Stimulated activated naive CD8-positive, alpha-beta T cell treated with anti-CD3 and anti-CD28 coated beads, Interleukin-15, amount 100 ng/mL, for 72 hours (primary cell): ENCODE results near the gene CCNY.
"Not testable (repeated sequence)": the region's sequence is repeated elsewhere in the genome, so short reads cannot be mapped to it uniquely, and the experiment has no call there.

Experiments used
- ATAC-seq: fragments of 150-1000 bp; cut with Tn5 transposase; 2 replicates; pipeline ENCODE4 v1.10.0; 2021; ENCODE audit warnings: mild to moderate bottlenecking, moderate library complexity
- DNase-seq, 2 donors: peaks; one replicate each; pipeline ENCODE4 v3.0.0; 2021 to 2022
- H3K27ac Mint-ChIP-seq, 2 donors: one replicate each; pipeline ENCODE4 v1.8.0; 2022; ENCODE audit warnings: mild to moderate bottlenecking in 2 of 2, mixed read lengths in 2 of 2, moderate library complexity in 2 of 2
- H3K27me3 Mint-ChIP-seq: one replicate; pipeline ENCODE4 v1.8.0; 2022; ENCODE audit warnings: mixed read lengths
- H3K4me1 Mint-ChIP-seq: one replicate; pipeline ENCODE4 v1.8.0; 2022; ENCODE audit warnings: mild to moderate bottlenecking, mixed read lengths
- H3K4me3 Mint-ChIP-seq, 2 donors: one replicate each; pipeline ENCODE4 v1.8.0; 2022; ENCODE audit warnings: mild to moderate bottlenecking in 2 of 2, mixed read lengths in 2 of 2, moderate library complexity in 1 of 2
- H3K9me3 Mint-ChIP-seq, 2 donors: one replicate each; pipeline ENCODE4 v1.8.0; 2022; ENCODE audit warnings: mixed read lengths in 2 of 2

The CCNY gene

GRCh38 chr10:35495521-35496119 is 159.3 kb downstream of the CCNY start:
- peaks cover 55% of the 10 kb centered on the region for H3K4me1 Mint-ChIP-seq

GRCh38 chr10:35497909-35498308 is 161.6 kb downstream of the CCNY start:
- DNase-seq (no peak), ATAC-seq (no peak)
- no peak overlapping the region for H3K4me3 Mint-ChIP-seq
- H3K27me3 Mint-ChIP-seq, result no peaks in the 10 kb centered on the region
- H3K27ac Mint-ChIP-seq, result peak overlapping the region in 1 of 2 donors; percentile 83
- peaks cover 37% of the 10 kb centered on the region for H3K4me1 Mint-ChIP-seq
- H3K9me3 Mint-ChIP-seq, result no peaks in the 10 kb centered on the region

More at GRCh38 chr10:35495521-35496119, 159.3 kb downstream of the CCNY start:
- DNase-seq (no peak), ATAC-seq (no peak)
- Mint-ChIP-seq H3K4me3 (no peak overlapping the region), H3K27me3 (no peaks in the 10 kb centered on the region), H3K27ac (no peak overlapping the region), H3K9me3 (no peaks in the 10 kb centered on the region)

- H3K27me3 Mint-ChIP-seq, result no peaks in the 10 kb centered on the region
- peaks cover 33% of the 10 kb centered on the region for H3K4me1 Mint-ChIP-seq
- no peak overlapping the region for H3K4me3 Mint-ChIP-seq
- no peak overlapping the region for H3K27ac Mint-ChIP-seq
- no peaks in the 10 kb centered on the region for H3K9me3 Mint-ChIP-seq
- no peak for ATAC-seq
- no peak for DNase-seq
These were observed 162.4 kb downstream of the CCNY start for GRCh38 chr10:35498693-35499092.

DNA sequence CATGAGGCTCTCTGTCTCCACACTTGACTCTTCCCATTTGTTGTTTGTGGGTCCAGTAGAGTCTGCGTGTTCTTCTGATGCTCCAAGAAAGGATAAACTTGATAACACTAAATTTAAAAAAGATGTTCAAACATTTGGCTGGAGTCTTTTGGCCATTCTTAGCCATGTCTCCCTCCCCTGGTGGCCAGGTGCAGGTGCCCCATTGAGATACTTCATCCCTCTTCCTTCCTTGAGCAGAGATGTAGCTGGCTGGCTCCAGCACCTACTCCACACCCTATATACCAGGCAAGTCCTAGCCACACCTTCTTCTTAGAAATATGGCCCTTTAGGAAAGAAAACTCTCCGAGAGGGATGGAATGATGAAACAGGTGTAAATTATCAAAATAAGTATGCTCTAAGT is 165.6 kb downstream of the CCNY start:
- Mint-ChIP-seq H3K9me3 (no peaks in the 10 kb centered on the region), H3K27ac (no peak overlapping the region), H3K4me3 (no peak overlapping the region), H3K27me3 (no peaks in the 10 kb centered on the region), H3K4me1 (peaks cover 20% of the 10 kb centered on the region)
- ATAC-seq (no peak), DNase-seq (no peak)

GRCh38 chr10:35502692-35503091 is 166.4 kb downstream of the CCNY start:
- Mint-ChIP-seq H3K4me1 (peaks cover 20% of the 10 kb centered on the region), H3K4me3 (no peak overlapping the region)
- ATAC-seq, result no peak

DNA sequence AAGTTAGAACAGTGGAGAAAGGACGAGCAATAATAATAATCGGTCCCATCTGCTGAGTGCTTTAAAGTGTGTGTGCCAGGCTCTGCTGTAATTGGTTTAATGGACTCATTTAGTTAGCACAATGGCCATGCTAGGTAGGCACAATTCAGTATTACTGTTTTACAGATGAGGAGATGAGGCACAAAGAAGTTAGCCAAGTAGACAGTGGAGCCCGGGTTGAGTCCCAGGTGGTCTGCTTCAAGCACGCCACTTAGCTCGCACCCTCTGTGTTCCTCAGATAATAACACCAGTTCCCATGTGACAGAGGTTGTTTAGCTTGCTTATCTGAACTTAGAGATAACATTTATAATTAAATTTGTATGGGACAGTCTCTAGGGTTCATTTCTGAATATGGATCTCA is 167.3 kb downstream of the CCNY start:
- Mint-ChIP-seq H3K4me1 (peaks cover 20% of the 10 kb centered on the region), H3K4me3 (no peak overlapping the region), H3K27me3 (no peaks in the 10 kb centered on the region), H3K9me3 (no peaks in the 10 kb centered on the region), H3K27ac (peak overlapping the region in 1 of 2 donors; percentile 48)
- DNase-seq (no peak), ATAC-seq (no peak)

More at GRCh38 chr10:35502692-35503091, 166.4 kb downstream of the CCNY start:
- no peak for DNase-seq
- Mint-ChIP-seq H3K9me3 (no peaks in the 10 kb centered on the region), H3K27ac (no peak overlapping the region), H3K27me3 (no peaks in the 10 kb centered on the region)

GRCh38 chr10:35504132-35504531 is 167.8 kb downstream of the CCNY start:
- Mint-ChIP-seq H3K4me3 (no peak overlapping the region), H3K4me1 (peaks cover 15% of the 10 kb centered on the region), H3K9me3 (no peaks in the 10 kb centered on the region), H3K27me3 (no peaks in the 10 kb centered on the region), H3K27ac (peak overlapping the region in 1 of 2 donors; percentile 20)
- DNase-seq (no peak), ATAC-seq (no peak)

DNA sequence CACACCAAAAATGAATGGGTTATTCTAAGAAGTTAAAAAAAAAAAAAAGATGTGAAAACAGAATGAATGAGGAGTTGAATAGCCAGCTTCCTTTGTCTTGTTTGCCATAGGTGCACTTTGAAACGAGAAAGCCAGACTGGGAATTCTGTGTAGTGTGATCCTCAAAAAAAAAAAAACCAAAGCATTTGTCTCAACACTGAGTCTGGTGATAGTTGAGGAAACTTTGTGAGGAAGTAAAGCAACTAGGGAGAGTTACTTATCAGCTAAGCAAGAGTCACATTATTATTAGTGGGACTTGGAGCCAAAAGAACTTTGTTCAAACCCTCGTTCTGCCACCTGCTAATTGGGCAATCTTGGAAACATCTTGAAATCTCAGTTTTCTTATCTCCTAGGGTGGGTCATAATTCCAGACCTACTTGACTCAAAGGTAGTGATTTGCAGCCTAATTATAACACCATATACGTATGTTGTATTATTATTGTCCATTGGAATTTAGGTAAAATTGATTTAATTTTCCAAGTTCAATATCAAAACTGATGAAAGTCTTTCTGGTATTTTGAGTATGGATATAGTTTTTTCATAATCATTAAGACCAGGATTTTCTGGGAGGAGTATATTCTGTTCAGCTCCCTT is 169.0 kb downstream of the CCNY start:
- Mint-ChIP-seq H3K27me3 (no peaks in the 10 kb centered on the region), H3K4me1 (peaks cover 18% of the 10 kb centered on the region), H3K27ac (no peak overlapping the region), H3K9me3 (no peaks in the 10 kb centered on the region), H3K4me3 (no peak overlapping the region)
- DNase-seq (no peak), ATAC-seq (no peak)

GRCh38 chr10:35506741-35507140 is 170.4 kb downstream of the CCNY start:
- no peak overlapping the region for H3K27ac Mint-ChIP-seq
- no peaks in the 10 kb centered on the region for H3K9me3 Mint-ChIP-seq
- DNase-seq, result no peak
- no peak for ATAC-seq
- H3K4me1 Mint-ChIP-seq, result peaks cover 25% of the 10 kb centered on the region
- no peak overlapping the region for H3K4me3 Mint-ChIP-seq
- H3K27me3 Mint-ChIP-seq, result no peaks in the 10 kb centered on the region

DNA sequence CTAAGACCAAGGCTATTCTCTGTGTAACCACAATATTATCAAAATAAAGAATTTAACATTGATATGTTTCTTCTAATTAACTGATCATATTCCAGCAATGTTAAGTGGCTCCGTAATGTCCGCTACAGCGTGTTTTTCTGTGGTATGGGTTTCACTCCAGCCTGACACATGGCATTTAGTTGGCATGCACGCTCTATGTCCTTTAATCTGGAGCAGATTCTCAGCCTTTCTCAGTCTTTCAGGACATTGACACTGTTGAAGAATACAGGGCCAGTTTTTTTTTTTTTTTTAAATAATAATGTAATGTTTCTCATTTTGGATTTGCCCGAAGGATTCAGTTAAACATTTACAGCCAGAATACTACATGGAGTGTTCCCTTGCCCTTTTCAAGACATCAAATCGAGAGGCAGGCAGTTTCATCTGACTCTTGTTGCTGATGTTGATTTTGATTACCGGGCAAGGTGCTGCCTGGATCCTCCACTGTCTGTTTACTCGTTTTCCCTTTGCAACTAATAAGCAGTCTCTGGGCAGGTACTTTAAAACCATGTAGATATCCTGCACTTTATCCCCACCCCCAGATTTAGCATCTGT is 171.3 kb downstream of the CCNY start:
- DNase-seq (no peak), ATAC-seq (no peak)
- Mint-ChIP-seq H3K27ac (no peak overlapping the region), H3K4me1 (peaks cover 29% of the 10 kb centered on the region), H3K4me3 (no peak overlapping the region), H3K27me3 (no peaks in the 10 kb centered on the region), H3K9me3 (no peaks in the 10 kb centered on the region)

- H3K27ac Mint-ChIP-seq, result no peak overlapping the region
- H3K4me3 Mint-ChIP-seq, result no peak overlapping the region
- H3K27me3 Mint-ChIP-seq, result no peaks in the 10 kb centered on the region
- DNase-seq (no peak), ATAC-seq (no peak)
- peaks cover 30% of the 10 kb centered on the region for H3K4me1 Mint-ChIP-seq
- no peaks in the 10 kb centered on the region for H3K9me3 Mint-ChIP-seq
These were observed 172.3 kb downstream of the CCNY start for GRCh38 chr10:35508647-35509046.

DNA sequence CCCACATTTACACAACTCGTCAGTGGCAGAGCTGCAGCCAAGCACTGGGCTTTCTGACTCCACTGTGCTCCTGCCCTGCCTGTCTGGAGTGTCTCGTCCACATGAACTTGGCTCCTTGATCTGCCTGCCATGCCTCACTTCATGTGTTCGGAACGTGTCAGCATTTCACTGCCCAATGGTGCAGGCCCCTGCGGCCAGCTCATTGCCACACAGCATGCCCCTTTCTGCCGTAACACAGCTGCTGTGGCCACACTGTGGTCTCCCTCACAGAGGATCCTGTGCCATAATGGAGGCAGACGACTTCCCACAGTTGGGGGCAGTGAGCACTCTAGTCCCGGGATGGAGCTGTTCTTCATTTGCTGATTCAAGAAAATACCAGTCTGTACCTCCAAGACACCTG is 174.6 kb downstream of the CCNY start:
- DNase-seq (no peak), ATAC-seq (no peak)
- Mint-ChIP-seq H3K27me3 (no peaks in the 10 kb centered on the region), H3K4me1 (peaks cover 39% of the 10 kb centered on the region), H3K27ac (no peak overlapping the region), H3K9me3 (no peaks in the 10 kb centered on the region), H3K4me3 (no peak overlapping the region)

- H3K27me3 Mint-ChIP-seq, result no peaks in the 10 kb centered on the region
- ATAC-seq, result no peak
- H3K27ac Mint-ChIP-seq, result peak overlapping the region in 1 of 2 donors; percentile 13
- no peak for DNase-seq
- peaks cover 38% of the 10 kb centered on the region for H3K4me1 Mint-ChIP-seq
- H3K4me3 Mint-ChIP-seq, result no peak overlapping the region
- no peaks in the 10 kb centered on the region for H3K9me3 Mint-ChIP-seq
These were observed 175.3 kb downstream of the CCNY start for GRCh38 chr10:35511647-35512046.

DNA sequence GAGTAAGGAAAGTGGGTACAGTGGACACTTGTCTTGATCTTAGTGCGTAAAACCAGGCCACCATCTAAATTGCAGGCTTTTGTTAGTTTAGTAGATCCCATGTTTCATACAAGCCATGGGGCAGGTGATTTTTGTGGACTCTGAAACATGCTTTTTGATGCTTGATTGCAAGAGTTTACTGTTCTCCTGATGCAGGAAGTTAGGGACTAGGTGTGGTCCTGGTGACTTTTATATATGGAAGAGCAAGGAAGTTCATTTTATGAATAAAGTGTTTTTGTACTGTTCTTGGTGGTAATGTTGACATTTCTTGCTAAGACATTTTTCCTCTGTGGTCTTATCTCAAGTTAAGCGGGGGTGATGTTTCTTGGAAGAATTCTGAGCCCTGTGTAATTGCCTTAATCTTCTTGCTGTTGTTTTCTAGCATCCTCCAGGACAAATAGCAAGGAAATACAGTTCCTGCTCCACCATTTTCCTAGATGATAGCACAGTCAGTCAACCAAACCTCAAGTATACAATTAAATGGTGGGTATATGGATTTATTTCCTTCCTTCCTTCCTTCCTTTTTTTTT is 179.9 kb downstream of the CCNY start:
- H3K27me3 Mint-ChIP-seq, result no peaks in the 10 kb centered on the region
- DNase-seq (no peak), ATAC-seq (no peak)
- H3K9me3 Mint-ChIP-seq, result no peaks in the 10 kb centered on the region
- H3K4me1 Mint-ChIP-seq, result peaks cover 21% of the 10 kb centered on the region
- no peak overlapping the region for H3K27ac Mint-ChIP-seq
- no peak overlapping the region for H3K4me3 Mint-ChIP-seq

DNA sequence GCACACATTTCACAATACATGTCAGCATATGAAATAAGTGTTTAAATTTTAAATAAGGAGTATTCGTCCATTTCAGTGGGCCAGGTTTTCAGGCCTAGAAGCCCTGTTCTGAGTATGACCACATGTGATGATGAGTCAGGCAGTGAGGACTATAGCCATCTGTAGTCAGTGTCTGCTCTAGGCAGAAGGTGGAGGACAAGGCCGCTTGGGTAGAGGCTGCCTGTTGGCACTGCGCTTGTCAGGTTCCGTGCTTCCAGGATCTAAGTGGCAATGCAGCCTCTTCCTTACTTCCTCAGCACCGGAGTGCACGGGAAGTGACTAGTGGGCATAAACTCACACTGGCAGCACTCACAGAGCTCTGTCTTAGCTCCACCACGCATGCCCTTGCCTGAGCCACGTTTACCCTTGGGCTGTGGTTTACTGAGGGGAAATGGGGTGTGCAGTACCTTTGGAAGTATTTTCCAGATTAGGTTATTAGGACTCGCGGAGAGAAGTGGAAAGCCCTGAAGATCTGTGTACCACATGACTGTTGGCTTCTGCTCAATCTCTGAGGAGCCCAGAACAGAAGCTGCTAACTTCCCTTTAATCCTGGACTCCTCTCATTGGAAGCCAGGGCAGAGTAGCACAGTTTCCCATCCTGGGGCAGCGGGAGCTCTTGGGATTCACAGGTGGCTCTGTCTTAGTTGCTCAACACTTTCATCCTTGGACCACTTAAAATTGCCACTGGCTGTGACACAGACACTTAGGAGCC is 181.3 kb downstream of the CCNY start:
- peaks cover 15% of the 10 kb centered on the region for H3K4me1 Mint-ChIP-seq
- no peak overlapping the region for H3K27ac Mint-ChIP-seq
- no peaks in the 10 kb centered on the region for H3K9me3 Mint-ChIP-seq
- H3K27me3 Mint-ChIP-seq, result no peaks in the 10 kb centered on the region
- ATAC-seq (no peak), DNase-seq (no peak)
- no peak overlapping the region for H3K4me3 Mint-ChIP-seq

DNA sequence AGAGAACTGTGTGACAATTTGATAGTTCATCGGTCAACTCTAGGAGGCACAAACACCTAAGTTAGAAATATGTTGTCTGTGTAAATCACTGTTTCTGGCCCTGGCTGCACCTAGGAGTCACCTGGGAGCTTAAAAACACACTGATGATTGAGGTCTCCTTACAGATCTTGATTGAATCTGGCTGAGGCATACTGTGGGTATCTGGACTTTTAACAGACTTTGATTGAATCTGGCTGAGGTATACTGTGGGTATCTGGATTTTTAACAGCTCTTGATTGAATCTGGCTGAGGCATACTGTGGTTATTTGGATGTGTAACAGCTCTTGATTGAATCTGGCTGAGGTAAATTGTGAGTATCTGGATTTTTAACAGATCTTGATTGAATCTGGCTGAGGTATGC is 181.9 kb downstream of the CCNY start:
- Mint-ChIP-seq H3K27ac (peak overlapping the region in 1 of 2 donors; percentile 78), H3K4me1 (peaks cover 13% of the 10 kb centered on the region)
- not testable (repeated sequence) for H3K9me3 Mint-ChIP-seq, H3K4me3 Mint-ChIP-seq, DNase-seq, H3K27me3 Mint-ChIP-seq, ATAC-seq
